Thyroid gland (tissue), 4 donors: ENCODE measurements around the gene LSM3. TPM values are rescaled to one million over a fixed set of nuclear protein-coding genes. Genes with fewer than 3 reads are reported as not detected.
"Not testable (repeated sequence)": the region's sequence is repeated elsewhere in the genome, so short reads cannot be mapped to it uniquely, and the experiment has no call there.

Experiments
- DNase-seq, 2 donors: peaks; one replicate each; pipeline ENCODE4 v3.0.0-alpha.2; 2019
- H3K27ac ChIP-seq, 3 donors: fragments of 200-600 bp; sonication (generic); 1 replicate in 2 of 3; 2 replicates in 1 of 3; pipeline ENCODE4 v1.5.1; 2016 to 2019; ENCODE audit warnings: mild to moderate bottlenecking in 1 of 3, moderate library complexity in 1 of 3
- H3K27me3 ChIP-seq: fragments of 200-600 bp; sonication (generic); one replicate; pipeline ENCODE4 v1.5.1; 2019
- H3K36me3 ChIP-seq, 2 donors: fragments of 200-600 bp; sonication (generic); one replicate each; pipeline ENCODE4 v1.5.1; 2016 to 2019
- H3K4me1 ChIP-seq, 2 donors: fragments of 200-600 bp; sonication (generic); one replicate each; pipeline ENCODE4 v1.5.1; 2017 to 2019
- H3K4me3 ChIP-seq, 3 donors: fragments of 200-600 bp; sonication (generic); replicated peaks in 1 of 3; 1 replicate in 2 of 3; 2 replicates in 1 of 3; pipeline ENCODE4 v1.5.1; 2016; ENCODE audit warnings: mild to moderate bottlenecking in 1 of 3
- H3K9me3 ChIP-seq: fragments of 200-600 bp; sonication (generic); one replicate; pipeline ENCODE4 v1.5.1; 2017
- CTCF ChIP-seq, 6 experiments: fragments of 200-600 bp in 3 of 6; fragments of 450-650 bp in 3 of 6; sonication (generic) in 3 of 6; IDR thresholded peaks; one replicate each; pipeline ENCODE4 v1.5.1; 2016 to 2019; ENCODE audit warnings: antibody characterized with exemption in 6 of 6, mild to moderate bottlenecking in 2 of 6, inconsistent platforms in 1 of 6, moderate library complexity in 1 of 6
- POLR2A ChIP-seq, 2 donors: fragments of 450-650 bp; IDR thresholded peaks; one replicate each; pipeline ENCODE4 v1.6.1; 2017; ENCODE audit warnings: antibody characterized with exemption in 2 of 2, mild to moderate bottlenecking in 2 of 2, moderate library complexity in 1 of 2
- WGBS, 2 donors: methylation state at CpG; one replicate each; pipeline ENCODE4 v1.1.5; 2017; 5-methylcytosine and 5-hydroxymethylcytosine counted together
- intact Hi-C: fragments of 100-400 bp; cut with DNase I; formaldehyde crosslinking; loops from one replicate; pipeline ENCODE4 v1.15.1; 2023
- total RNA-seq, 4 donors: library from RNA; depleted of rRNA; stranded (reverse); fragments of >200 nt; gene quantifications; one replicate each; pipeline ENCODE4 v1.2.3, GENCODE V29; 2016

LSM3 gene
- total RNA-seq, 4 donors from 2014 or later, result 9.9 to 15.6 (median 15.3) TPM

GRCh38 chr3:14222900-14223594, 44.4 kb downstream of the LSM3 start:
- Histone ChIP-seq H3K4me1 (peaks cover 35 to 53% of the 10 kb centered on the region in 2 donors), H3K27me3 (no peaks in the 10 kb centered on the region), H3K4me3 (no peak overlapping the region), H3K27ac (peak overlapping the region in 1 of 3 donors; percentile 32), H3K9me3 (no peaks in the 10 kb centered on the region), H3K36me3 (no peaks in the 10 kb centered on the region)
- intact Hi-C loops, result no loop called here
- whole genome bisulfite sequencing, 2 donors, result 64 to 67% methylated on average over 3 of the region's 3 CpGs
- DNase-seq, result no peak
- TF ChIP-seq POLR2A (IDR thresholded peaks at IDR 0.05), result no peak
- TF ChIP-seq CTCF (IDR thresholded peaks at IDR 0.05), result no peak

- peak overlapping the region in 1 of 3 donors; percentile 86 for H3K27ac ChIP-seq
- no peaks in the 10 kb centered on the region for H3K27me3 ChIP-seq
- intact Hi-C loops, result no loop called here
- no peak overlapping the region for H3K4me3 ChIP-seq
- H3K4me1 ChIP-seq, result peaks cover 40 to 59% of the 10 kb centered on the region in 2 donors
- 84 to 91% methylated on average over 1 of the region's 1 CpG for WGBS, 2 donors
- DNase-seq, result no peak
- TF ChIP-seq POLR2A (IDR thresholded peaks at IDR 0.05) (no peak), CTCF (IDR thresholded peaks at IDR 0.05) (no peak)
- H3K9me3 ChIP-seq, result no peaks in the 10 kb centered on the region
- H3K36me3 ChIP-seq, result no peaks in the 10 kb centered on the region
Observed at GRCh38 chr3:14223595-14223994, 45.0 kb downstream of the LSM3 start.

- 41 to 50% methylated on average over 6 of the region's 6 CpGs for WGBS, 2 donors
- Histone ChIP-seq H3K4me3 (no peak overlapping the region), H3K27me3 (no peaks in the 10 kb centered on the region), H3K9me3 (no peaks in the 10 kb centered on the region), H3K27ac (peak overlapping the region; percentile 85 to 90 (median 86)), H3K36me3 (no peaks in the 10 kb centered on the region), H3K4me1 (peaks cover 49 to 70% of the 10 kb centered on the region in 2 donors)
- intact Hi-C loops, result no loop called here
- DNase-seq, result peak in 1 of 2 donors; percentile 29
- TF ChIP-seq POLR2A (IDR thresholded peaks at IDR 0.05) (peak in 1 of 2 donors; percentile 15), CTCF (IDR thresholded peaks at IDR 0.05) (no peak)
Observed at GRCh38 chr3:14224895-14225294, 46.3 kb downstream of the LSM3 start.

- 34 to 40% methylated on average over 9 of the region's 9 CpGs for WGBS, 2 donors
- no peaks in the 10 kb centered on the region for H3K27me3 ChIP-seq
- TF ChIP-seq CTCF (IDR thresholded peaks at IDR 0.05) (no peak), POLR2A (IDR thresholded peaks at IDR 0.05) (no peak)
- H3K36me3 ChIP-seq, result no peaks in the 10 kb centered on the region
- peak; percentile 60 to 63 for DNase-seq
- peak overlapping the region in 1 of 3 donors; percentile 14 for H3K4me3 ChIP-seq
- intact Hi-C loops, result no loop called here
- no peaks in the 10 kb centered on the region for H3K9me3 ChIP-seq
- peak overlapping the region; percentile 85 to 90 (median 86) for H3K27ac ChIP-seq
- peaks cover 53 to 75% of the 10 kb centered on the region in 2 donors for H3K4me1 ChIP-seq
Observed at GRCh38 chr3:14225421-14225820, 46.8 kb downstream of the LSM3 start.

- peak overlapping the region; percentile 85 to 90 (median 86) for H3K27ac ChIP-seq
- WGBS, 2 donors, result 29 to 42% methylated on average over 2 to 3 of the region's 3 CpGs
- peaks cover 58 to 84% of the 10 kb centered on the region in 2 donors for H3K4me1 ChIP-seq
- H3K36me3 ChIP-seq, intact Hi-C loops, DNase-seq, H3K27me3 ChIP-seq, H3K9me3 ChIP-seq, H3K4me3 ChIP-seq: not testable (repeated sequence)
Observed at GRCh38 chr3:14226351-14226750, 47.7 kb downstream of the LSM3 start.
